NT2/D1 (cell line): ENCODE data around the gene B3GNT2.

Experiments
- YY1 ChIP-seq: IDR thresholded peaks from 2 replicates; pipeline ENCODE4 v1.6.1; 2011; ENCODE audit not compliant: insufficient read length, insufficient read depth
- ZNF274 ChIP-seq: IDR thresholded peaks from 2 replicates; pipeline ENCODE4 v1.6.1; 2011; ENCODE audit warnings: mild to moderate bottlenecking, low read depth, low read length

DNA sequence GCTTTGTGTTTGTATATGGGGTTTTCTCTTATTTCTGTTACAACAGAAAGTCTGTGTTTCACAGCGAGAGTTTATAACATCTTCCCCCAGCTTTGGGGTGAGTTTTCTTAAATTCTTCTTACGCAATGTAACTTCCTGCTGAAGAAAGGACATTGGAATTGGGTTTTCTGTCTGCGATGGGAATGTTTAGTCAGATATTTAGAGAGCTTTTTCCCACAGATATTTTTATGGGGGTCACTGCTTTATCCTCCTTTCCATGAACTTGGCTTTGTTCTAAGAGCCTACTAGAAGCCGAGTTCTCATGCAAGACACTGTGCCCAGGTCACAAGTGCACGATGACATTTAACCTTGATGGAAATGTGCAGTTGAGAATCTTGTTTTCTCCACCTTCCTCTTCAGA, 22.1 kb downstream of the B3GNT2 start:
- no peak for TF ChIP-seq YY1
- no peak for TF ChIP-seq ZNF274
